GM18868 (cell line): ENCODE measurements around the gene ZNRD2.

Experiments used
- ATAC-seq: cut with Tn5 transposase; IDR thresholded peaks from one replicate; pipeline ENCODE4 v1.9.1; 2021; ENCODE audit warnings: mild to moderate bottlenecking, moderate library complexity; ENCODE audit not compliant: unreplicated experiment

Gene ZNRD2

GRCh38 chr11:65606876-65607613 lies 36.8 kb downstream of the ZNRD2 start:
- no peak for ATAC-seq

GRCh38 chr11:65607614-65608426 lies 37.5 kb downstream of the ZNRD2 start:
- ATAC-seq = no peak

- ATAC-seq = no peak
These were observed 39.0 kb downstream of the ZNRD2 start for GRCh38 chr11:65609229-65609628.

GRCh38 chr11:65609665-65610064 lies 39.4 kb downstream of the ZNRD2 start:
- ATAC-seq = no peak

DNA sequence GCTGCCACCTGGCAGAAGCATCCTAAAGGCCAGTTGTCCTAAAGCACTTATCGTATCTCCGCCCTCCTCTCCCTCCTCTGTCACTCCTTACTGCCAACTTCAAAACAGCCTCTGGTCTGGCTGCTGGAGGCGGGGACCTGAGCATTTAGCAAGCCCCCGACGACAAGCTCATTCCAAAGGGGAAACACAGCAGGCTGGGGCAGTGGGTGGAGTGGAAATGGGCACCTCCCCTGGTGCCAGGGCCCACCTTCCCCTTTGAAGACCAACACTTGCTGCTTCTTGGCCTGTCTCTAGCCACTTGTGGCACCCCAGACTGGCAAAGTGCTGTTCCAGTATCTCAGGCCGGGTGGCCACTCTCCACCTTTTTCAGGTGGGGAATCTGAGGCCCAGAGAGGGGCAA lies 40.1 kb downstream of the ZNRD2 start:
- no peak for ATAC-seq

DNA sequence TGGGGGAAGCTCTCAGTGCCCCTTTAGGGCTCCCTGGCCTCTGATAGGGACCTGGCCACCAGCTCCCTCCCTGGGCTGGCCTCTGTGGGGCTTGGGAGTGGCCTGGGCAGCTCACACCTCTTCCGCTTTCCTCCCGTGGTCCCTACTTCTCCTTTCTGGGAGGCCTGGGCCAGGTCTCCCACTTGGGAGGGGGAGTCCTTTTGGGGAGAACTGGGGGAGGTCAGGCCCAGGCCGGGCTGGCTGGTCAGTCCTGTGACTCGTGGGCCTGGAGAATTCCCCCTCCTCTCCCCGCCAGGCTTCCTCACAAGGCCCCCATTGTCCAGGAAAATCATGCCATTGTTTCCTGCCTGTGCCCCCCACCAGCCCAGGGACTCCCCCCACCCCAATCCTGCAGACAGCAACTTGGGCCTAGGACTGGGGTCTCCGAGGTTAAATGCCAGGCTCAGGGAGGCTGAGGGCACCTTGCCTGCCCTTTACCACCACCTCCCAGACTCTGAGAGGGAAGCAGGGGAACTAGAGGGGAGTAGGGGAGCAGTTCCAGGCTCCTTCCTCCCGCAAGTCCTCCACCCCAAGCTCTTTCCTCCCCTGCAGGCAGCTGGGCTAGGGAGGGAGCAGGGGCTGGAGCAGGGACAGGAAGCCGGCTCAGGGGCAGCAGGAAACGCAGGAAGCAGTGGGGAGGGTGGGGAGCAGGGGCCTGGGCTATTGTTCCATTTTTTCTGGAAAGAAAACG lies 40.9 kb downstream of the ZNRD2 start:
- no peak for ATAC-seq

DNA sequence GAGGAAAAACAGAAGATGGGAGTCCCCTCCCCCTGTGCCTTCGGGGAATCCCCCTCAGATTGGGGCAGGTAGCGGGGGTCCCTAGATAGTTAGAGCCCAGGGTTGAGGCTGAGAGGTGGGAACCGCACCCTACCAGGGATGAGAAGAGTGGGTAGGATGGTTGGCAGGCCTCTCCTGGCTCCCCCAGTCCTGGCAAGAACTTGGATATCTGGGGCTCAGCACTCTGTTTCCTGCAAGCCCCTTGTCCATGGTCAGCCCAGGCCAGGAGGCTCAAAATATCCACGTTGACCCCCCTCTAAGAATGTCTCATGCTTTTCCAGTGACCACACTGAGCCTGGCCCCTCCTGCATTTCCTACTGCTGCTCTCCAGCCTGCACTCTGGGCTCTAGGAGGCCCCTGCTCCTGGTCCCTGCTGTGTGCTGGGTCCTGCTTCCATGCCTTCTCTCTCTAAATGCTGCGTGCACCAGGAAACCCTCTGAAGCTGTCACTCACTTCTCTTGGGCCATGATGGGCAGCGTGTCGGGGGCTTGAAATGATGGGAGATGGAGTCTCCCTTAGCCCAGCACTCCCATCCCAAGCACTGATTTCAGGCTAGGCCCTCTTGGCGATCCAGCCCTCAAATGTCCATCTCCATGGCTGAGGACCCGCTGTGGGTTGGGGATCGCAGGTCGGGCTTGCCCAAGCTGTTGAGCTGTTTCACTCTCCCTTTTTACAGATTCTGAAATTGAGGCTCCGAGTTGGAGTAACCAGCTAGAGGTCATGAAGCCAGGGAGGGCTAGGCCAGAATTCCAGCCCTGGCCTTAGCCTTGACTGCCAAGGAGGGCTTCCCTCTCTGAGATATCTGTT lies 41.7 kb downstream of the ZNRD2 start:
- ATAC-seq = no peak

GRCh38 chr11:65612691-65613090 lies 42.4 kb downstream of the ZNRD2 start:
- ATAC-seq = no peak

- no peak for ATAC-seq
These were observed 43.0 kb downstream of the ZNRD2 start for GRCh38 chr11:65613091-65613928.

- ATAC-seq = peak; percentile 80
These were observed 45.1 kb downstream of the ZNRD2 start, which contains the start of gene PCNX3 for GRCh38 chr11:65615229-65615949. PCNX3 (plus strand) TSS chr11:65615776; CDS start chr11:65616312, 536 bp downstream.

DNA sequence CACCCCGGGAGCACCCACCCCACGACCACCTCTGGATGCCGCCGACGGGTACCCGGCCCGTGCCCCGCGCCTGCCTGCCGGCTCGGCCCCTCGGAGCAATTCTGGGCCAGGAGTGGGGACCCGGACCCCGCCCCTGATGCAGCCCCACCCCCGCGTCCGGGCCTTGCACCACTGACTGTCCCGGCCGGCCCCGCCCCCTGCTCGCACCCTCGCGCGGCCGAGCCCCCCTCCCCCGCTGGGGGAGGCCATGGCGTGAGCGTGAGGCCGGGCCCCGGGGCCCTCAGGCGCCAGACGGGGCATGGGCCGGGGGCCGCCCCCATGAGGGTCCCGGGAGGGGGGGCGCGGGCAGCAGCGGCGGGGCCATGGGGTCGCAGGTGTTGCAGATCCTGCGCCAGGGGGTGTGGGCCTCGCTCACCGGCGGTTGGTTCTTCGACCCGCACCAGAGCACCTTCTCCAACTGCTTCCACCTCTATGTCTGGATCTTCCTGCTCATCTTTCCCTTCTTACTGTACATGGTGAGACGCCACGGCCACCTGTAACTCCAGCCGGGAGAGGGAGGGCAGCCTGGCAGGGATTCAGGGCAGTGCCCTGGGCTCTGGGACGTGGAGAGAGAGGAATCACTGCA lies 45.8 kb downstream of the ZNRD2 start:
- ATAC-seq = peak; percentile 7

DNA sequence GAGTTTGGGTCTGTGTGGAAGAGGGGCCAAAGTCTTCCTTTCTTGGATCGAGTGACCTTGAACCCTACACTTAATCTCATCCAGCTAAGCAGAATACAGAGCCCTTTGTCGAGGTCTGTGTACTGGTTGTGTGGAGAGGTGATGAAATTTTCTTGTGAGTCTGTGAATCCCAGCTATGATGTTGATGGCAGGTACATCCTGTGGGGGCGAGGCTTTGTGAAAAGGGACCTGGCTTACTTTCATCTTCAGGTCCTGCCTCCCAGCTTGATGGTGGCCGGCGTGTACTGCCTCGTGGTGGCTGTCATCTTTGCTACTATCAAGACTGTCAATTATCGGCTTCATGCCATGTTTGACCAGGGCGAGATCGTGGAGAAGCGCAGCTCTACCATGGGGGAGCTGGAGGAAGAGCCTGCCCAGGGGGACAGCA lies 46.3 kb downstream of the ZNRD2 start:
- no peak for ATAC-seq

DNA sequence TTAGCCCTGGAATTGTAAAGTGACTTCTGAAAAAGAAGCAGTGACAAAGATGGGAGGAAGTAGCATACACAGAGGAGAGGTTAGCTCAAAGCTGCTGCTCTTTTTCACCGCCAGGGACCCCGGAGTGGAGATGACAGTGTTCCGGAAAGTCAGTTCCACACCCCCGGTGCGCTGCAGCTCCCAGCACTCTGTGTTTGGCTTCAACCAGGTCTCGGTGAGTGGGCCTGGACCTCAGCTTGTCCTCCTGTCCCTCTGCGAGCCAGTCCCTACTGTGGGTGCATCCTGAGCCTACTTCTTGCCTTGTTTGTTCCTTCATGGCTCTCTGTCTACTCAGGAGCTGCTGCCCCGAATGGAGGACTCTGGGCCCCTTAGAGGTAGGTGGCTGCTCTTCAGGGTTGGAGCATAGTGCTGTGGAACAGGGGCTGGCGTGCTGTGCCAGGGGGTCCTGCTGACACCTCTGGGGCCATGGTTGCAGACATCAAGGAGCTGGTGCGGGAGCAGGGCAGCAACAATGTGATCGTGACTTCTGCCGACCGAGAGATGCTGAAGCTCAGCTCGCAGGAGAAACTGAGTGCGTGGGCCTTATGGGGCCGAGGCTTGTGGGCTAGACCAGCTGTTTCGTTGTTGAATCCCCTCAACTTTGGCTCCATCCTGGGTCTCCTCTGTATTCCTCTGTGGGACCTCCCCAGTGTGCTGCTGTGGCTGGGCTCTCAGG lies 47.0 kb downstream of the ZNRD2 start:
- no peak for ATAC-seq

GRCh38 chr11:65617990-65618751 lies 47.9 kb downstream of the ZNRD2 start:
- no peak for ATAC-seq

DNA sequence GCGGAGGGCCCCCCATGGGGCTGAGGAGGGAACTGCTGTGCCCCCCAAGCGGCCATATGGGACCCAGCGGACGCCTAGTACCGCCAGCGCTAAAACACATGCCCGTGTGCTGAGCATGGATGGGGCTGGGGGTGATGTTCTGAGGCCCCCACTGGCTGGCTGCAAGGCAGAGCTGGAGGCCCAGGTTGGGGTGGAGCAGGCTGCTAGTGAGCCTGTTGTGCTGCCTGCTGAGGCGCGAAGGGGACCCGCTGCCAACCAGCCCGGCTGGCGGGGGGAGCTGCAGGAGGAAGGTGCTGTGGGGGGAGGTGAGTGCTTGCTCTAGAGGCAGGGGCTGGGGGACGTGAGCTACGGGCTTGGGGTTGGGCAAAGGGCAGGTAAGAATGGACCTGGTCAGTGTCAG lies 48.5 kb downstream of the ZNRD2 start:
- ATAC-seq = no peak

DNA sequence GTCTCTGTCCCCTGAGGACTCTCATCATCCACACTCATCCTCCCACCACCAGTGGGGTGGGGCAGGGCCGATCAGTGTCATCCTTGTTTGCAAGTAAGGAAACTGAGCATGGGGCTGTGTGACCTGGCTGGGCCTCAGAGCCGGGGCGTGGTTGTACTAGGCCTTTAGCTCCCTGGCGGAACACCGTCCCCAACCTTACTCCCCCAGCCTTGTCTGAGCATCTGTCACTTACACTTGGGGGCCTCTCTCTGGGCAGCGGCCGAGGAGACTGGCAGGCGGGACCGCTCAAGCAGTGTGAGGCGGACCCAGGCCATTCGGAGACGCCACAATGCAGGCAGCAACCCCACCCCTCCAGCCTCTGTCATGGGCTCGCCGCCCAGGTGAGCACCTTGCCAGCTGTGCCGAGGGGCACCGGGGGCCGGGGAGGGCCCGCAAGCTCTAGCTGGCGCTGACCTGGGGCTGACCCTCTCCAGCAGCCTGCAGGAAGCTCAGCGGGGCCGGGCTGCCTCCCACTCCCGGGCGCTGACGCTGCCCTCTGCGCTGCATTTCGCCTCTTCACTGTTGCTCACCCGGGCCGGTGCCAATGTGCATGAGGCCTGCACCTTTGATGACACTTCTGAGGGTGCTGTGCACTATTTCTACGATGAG lies 49.1 kb downstream of the ZNRD2 start:
- no peak for ATAC-seq

- ATAC-seq = no peak
These were observed 50.4 kb downstream of the ZNRD2 start for GRCh38 chr11:65620666-65621065.
